NCI-H345 treated with DMSO at 0.1 percent for 48 hours (cell line): Measurements from ENCODE around the gene ADARB2.
"Not testable (repeated sequence)": the region's sequence is repeated elsewhere in the genome, so short reads cannot be mapped to it uniquely, and the experiment has no call there.

Source experiments
- DNase-seq: peaks from one replicate; lab custom pipeline; 2025; ENCODE audit not compliant: unreplicated experiment; lab: John Stamatoyannopoulos, UW

Gene ADARB2

GRCh38 chr10:1402016-1402770 is 335.1 kb downstream of the ADARB2 start:
- DNase-seq: no peak

GRCh38 chr10:1401071-1401965 is 336.0 kb downstream of the ADARB2 start:
- no peak for DNase-seq

GRCh38 chr10:1400101-1401070 is 336.9 kb downstream of the ADARB2 start:
- no peak for DNase-seq

- DNase-seq: no peak
Observed at GRCh38 chr10:1399431-1400100, 337.8 kb downstream of the ADARB2 start.

- DNase-seq: no peak
Observed at GRCh38 chr10:1398626-1399410, 338.5 kb downstream of the ADARB2 start.

- DNase-seq: not testable (repeated sequence)
Observed at GRCh38 chr10:1398116-1398515, 339.2 kb downstream of the ADARB2 start.

- no peak for DNase-seq
Observed at GRCh38 chr10:1396297-1396635, 341.1 kb downstream of the ADARB2 start.

GRCh38 chr10:1395481-1396296 is 341.6 kb downstream of the ADARB2 start:
- no peak for DNase-seq

- DNase-seq: no peak
Observed at GRCh38 chr10:1395025-1395480, 342.3 kb downstream of the ADARB2 start.

- no peak for DNase-seq
Observed at GRCh38 chr10:1394155-1394912, 343.0 kb downstream of the ADARB2 start.

GRCh38 chr10:1393481-1393880 is 343.8 kb downstream of the ADARB2 start:
- DNase-seq: no peak

- DNase-seq: no peak
Observed at GRCh38 chr10:1392127-1392526, 345.2 kb downstream of the ADARB2 start.

GRCh38 chr10:1390200-1390599 is 347.1 kb downstream of the ADARB2 start:
- no peak for DNase-seq

GRCh38 chr10:1384026-1384425 is 353.3 kb downstream of the ADARB2 start:
- DNase-seq: no peak

GRCh38 chr10:1382711-1383110 is 354.6 kb downstream of the ADARB2 start:
- DNase-seq: no peak

GRCh38 chr10:1381339-1381738 is 356.0 kb downstream of the ADARB2 start:
- no peak for DNase-seq

GRCh38 chr10:1380088-1380671 is 357.1 kb downstream of the ADARB2 start:
- DNase-seq: no peak

- no peak for DNase-seq
Observed at GRCh38 chr10:1379601-1380000, 357.7 kb downstream of the ADARB2 start.
